Occipital lobe (tissue), 2 donors: ENCODE results near the gene TMEM92. TPM values are rescaled to one million over a fixed set of nuclear protein-coding genes. Genes with fewer than 3 reads are reported as not detected.

Experiments
- DNase-seq: peaks from one replicate; lab custom pipeline; 2025; lab: John Stamatoyannopoulos, UW
- total RNA-seq: library from RNA; depleted of rRNA; stranded (reverse); fragments of >200 nt; gene quantifications from one replicate; pipeline ENCODE4 v1.2.3, GENCODE V29; 2014

The TMEM92 gene
- not detected for total RNA-seq

DNA sequence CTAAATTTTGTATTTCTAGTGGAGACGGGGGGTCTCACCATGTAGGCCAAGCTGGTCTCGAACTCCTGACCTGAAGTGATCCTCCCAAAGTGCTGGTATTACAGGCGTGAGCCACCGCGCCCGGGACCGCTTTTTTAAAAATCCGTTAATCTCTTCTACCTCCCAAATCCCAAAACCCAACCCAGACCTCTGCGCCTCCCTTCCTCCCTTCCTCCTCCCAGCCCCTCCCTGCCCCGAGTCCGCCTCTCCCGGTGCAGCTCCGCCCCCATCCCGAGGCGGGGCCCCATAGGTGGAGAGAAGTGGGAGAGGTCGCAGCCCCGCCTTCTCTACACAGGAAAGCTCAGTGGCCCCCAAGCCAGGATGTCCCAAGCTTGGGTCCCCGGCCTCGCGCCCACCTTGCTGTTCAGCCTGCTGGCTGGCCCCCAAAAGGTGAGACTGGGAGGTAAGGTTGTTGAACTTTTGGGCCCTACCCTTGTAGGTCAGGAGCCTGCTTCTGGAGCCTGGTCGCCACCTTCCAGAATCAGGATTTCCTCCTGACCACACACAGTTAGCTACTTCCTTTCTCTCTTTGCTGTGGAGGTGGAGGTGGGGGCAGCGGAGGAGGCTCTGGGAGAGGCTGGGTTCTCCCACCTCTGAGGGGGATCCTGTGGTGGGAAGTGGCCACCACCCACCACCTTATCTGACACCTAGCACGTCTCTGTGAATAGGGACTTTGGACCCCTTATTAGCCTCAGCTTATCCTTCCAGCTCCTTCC is at the start of gene TMEM92:
TMEM92 (plus strand) TSS at position 325 of the 755 bp plus-strand sequence; CDS start at position 361, 36 bp downstream.
- no peak for DNase-seq

DNA sequence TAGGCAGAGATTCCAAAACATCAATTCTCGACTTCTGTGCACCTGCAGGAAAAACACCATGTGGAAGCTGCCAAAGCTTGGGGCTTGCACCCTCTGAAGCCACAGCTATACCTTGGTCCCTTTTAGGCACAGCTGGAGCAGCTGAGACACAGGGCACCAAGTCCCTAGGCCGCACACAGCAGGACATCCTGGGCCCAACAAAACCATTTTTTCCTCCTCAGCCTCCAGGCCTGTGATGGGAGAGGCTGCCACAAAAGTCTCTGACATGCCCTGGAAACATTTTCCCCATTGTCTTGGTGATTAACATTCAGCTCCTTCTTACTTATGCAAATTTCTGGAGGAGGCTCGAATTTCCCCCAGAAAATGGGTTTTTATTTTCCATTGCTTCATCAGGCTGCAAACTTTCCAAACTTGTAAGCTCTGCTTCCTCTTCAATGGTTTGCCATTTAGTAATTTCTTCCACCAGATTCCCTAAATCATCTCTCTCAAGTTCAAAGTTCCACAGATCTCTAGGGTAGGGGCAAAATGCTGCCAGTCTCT is 48.5 kb upstream of the TMEM92 start:
- no peak for DNase-seq

DNA sequence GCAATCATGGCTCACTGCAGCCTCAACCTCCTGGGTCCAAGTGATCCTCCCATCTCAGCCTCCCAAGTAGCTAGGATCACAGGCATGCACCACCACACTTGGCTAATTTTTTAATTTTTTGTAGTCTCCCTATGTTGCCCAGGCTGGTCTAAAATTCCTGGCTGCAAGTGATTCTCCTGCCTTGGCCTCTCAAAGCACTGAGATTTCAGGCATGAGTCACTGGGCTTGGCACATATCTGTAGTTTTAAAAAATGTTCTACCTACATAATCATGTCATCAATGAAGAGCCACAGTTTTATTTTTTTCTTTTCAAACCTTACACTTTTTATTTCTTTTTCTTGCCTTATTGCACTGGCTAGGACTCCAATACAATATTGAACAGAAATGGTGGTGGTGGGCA is 39.7 kb upstream of the TMEM92 start:
- no peak for DNase-seq

DNA sequence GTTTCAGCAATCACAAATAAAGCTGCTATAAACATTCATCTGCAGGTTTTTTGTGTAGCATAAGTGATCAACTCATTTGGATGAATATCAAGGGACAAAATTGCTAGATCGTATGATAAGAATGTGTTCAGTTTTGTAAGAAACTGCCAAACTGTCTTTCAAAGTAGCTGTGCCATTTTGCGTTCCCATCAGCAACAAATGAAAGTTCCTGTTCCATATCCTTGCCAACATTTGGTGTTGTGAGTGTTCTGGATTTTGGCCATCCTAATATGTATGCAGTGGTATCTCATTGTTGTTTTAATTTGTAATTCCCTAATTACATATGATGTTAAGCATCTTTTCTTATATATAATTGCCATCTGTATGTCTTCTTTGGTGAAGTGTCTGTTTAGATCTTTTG is 36.4 kb upstream of the TMEM92 start:
- DNase-seq = no peak

DNA sequence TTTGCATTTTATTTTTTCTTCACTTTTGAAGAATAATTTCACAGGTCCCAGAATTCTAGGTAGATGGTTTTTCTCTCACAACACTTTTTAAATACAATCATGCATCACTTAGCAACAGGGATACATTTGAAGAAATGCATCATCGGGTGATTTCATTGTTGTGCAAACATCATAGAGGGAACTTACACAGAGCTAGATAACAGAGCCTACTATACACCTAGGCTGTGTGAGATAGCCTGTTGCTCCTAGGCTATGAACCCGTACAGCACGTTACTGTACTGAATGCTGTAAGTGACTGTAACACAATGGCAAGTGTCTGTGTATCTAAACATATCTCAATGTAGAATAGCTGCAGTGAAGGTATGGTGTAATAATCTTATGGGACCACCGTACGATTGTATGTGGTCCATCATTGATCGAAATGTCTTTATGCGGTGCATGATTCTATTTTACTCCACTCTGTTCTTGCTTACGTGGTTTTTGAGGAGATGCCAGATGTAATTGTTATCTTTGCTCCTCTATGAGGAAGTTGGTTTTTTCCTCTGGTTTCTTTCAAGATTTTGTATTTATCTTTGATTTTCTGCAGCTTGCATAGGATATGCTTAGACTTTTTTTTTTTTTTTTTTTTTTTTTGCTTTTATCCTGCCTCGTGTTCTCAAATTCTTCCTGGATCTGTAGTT is 35.5 kb upstream of the TMEM92 start:
- no peak for DNase-seq

DNA sequence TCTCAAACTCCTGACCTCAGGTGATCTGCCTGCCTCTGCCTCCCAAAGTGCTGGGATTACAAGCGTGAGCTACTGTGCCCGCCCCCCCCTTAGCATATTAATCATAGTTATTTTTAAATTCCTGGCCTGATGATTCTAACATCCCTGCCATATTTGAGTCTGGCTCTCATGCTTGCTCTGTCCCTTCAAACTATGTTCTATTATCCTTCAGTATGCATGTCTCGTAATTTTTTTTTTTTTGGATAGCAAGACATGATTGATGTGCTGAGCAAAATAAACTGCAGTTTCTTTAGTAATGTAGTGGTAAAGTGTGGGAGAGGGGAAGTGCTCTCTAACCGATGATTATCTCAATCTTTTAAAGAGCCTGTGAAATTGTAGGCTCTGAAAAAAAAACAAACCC is 34.3 kb upstream of the TMEM92 start:
- DNase-seq = no peak

DNA sequence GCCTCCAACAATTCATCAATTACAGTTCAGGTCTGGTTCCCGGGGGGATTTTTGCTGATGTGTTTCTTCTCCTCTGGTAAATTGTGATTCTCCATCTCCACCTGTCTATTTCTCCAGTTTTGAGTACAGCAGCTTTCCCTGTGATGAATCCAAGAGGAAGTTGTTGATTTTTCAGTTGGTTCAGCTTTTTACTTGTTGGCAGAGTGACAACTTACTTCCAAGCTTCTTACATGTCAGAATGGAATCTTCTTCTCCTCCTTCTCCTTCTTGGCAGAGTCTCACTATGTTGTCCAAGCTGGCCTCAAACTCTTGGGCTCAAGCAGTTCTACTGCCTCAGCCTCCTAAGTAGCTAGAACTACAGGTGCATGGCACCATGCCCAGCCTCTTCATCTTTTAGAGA is 33.4 kb upstream of the TMEM92 start:
- DNase-seq = no peak

DNA sequence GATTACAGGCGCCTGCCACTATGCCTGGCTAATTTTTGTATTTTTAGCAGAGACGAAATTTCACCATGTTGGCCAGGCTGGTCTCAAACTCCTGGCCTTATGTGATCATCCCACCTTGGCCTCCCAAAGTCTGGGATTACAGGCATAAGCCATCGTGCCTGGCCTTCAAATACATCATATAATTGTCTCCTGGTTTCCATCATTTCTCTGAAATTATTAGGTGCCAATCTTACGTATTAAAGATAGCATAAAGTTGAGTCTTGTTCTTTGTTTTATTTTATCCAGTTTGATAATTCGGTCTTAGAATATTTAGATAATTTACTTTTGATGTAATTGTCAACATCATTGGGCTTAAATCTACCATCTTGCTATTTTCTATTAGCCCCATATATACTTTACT is 32.8 kb upstream of the TMEM92 start:
- no peak for DNase-seq

DNA sequence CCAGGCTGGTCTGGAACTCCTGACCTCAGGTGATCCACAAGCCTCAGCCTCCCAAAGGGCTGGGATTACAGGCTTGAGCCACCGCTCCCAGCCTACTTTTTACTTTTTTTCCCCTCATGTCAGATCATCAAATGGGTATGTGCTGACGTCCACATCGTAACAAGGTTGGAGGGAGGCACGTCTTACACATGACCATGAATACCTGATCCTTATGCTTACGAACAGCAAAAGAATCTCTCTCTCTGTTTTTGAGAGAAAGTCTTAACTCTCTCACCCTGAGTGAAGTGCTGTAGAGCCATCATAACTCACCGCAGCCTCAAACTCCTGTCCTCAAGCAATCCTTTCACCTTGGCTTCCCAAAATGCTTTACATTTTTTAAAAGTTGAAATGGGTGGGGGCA is 29.5 kb upstream of the TMEM92 start:
- no peak for DNase-seq

DNA sequence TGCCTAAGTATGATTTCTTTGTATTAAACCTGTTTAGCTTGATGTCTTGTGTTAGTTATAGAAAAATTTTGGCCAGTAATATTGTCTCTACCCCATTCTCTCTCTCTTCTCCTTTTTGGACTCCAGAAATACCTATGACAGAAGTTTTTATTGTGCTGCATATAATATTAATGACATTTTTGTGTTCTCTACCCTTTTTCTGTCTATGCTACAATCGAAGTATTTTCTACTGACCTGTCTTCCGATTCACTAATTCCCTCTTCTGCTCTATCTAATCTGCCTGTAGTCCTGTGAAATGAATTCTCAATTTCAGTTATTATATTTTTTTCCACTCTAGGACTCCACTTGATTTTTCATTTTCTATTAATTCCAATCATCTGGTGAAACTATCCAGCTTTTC is 26.0 kb upstream of the TMEM92 start:
- no peak for DNase-seq

DNA sequence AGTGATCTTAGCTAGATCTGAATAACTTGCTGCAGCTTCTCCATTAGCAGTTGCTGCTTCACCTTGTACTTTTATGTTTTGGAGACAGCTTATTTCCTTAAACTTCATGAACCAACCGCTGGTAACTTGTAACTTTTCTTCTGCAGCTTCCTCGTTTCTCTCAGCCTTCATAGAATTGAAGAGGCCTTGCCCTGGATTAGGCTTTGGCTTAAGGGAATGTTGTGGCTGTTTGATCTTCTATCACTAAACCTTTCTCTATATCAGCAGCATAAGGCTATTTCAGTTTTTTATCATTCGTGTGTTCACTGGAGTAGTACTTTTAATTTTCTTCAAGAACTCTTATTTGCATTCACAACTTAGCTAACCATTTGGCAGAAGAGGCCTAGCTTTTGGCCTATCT is 21.5 kb upstream of the TMEM92 start:
- DNase-seq = no peak

DNA sequence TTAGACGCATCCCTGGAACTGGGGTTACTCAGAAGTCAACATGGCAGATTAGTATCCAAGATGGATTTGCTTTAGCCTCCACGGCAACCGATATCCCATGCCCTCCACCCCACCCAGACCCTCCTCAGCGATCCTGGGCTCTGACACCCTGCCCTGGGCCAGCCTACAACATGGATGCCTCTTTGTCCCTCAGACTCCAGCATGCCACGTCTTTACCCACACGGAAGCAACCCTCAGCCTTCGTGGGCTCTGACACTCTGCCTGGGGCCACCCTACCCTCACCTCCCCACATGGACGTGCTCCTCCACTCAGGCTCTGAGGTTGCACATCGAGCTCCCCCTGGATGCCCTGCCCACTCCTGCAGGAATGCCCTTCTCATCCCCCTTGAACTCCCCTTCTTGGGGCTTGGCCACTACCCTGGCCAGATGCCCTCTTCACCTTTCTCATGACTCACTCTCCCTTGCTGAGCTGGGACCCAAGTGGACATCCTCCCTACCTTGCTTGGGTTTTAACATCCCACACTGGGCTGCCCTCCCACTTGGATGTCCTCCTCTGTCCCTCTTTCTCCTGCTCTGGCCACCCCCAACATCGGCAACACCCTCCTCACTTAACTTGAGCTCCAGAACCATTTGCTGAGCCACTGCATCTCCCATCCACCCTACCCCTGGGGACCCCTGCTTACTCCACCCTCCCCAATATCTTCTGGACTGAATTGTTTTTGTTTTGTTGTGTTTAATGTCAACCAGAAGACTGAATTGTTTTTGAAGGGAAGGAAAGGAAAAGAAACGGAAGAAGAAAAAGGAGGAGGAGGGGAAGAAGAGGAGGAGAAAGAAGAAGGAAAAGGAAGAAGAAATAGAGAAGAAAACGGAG is 18.3 kb upstream of the TMEM92 start:
- DNase-seq = no peak

DNA sequence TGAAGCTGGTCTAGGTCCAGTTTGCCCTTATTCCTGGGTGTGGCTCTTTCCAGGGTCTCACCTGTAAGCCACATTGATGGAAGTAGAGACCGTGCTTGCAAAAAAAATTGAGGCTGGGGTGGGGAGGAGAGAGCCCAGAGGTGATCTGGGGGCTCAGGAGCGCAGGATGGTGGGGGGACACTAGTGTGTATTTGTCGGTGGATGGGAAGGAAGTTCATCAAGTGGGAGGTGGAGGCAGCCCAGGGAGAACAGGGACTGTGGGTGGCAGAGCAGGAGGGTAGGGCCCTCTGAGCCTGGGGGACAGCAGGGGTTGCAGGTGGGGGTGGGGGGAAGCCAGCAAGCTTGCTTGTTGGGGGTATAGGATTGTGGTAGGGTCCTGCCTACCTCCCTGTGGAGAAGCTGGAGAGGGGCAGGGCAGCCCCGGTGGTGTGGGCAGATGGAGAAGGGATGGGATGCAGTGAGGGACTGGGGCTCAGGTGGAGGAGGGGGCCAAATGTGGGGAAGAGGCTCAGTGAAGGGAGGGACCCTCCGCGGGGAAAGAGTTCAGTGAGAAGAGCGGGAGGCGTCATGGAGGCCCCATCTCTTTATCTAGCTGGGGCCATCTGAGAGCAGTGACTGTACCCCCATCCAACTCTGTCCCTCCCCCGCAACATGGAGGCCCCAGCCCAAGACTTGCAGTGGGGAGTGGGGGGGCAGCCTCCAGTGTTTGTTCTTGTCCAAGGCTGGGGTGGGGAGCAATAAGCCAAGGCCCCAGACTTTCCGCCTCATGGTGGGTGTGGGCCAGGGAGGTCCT is 17.2 kb upstream of the TMEM92 start:
- no peak for DNase-seq

DNA sequence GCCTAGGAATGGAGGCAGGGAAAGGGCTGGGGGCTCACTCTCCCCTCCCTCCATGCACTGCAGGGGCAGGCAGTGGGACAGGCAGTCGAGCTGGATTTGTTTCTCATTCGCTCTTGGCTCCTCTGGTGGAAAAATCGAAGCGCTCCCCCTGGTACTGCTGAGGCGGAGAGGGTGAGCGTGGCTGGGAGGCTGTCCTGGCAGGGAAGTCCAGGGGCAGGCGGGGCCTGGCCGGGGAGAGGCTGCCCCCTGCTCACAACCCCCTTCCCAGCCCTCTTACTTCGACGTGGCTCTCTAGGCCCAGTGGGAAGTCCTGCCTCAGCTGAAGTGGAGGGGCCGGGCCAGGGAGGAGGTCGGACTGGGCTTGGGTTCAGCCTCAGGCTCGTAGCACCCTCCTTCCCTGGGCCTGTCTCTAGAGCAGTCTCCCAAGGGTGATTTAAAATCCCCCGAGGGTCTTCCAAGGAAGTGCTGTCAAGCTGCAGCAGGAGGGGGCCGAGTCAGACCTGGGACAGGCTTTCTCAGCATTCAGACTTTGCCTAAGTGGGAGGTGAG is 16.5 kb upstream of the TMEM92 start:
- DNase-seq = no peak

DNA sequence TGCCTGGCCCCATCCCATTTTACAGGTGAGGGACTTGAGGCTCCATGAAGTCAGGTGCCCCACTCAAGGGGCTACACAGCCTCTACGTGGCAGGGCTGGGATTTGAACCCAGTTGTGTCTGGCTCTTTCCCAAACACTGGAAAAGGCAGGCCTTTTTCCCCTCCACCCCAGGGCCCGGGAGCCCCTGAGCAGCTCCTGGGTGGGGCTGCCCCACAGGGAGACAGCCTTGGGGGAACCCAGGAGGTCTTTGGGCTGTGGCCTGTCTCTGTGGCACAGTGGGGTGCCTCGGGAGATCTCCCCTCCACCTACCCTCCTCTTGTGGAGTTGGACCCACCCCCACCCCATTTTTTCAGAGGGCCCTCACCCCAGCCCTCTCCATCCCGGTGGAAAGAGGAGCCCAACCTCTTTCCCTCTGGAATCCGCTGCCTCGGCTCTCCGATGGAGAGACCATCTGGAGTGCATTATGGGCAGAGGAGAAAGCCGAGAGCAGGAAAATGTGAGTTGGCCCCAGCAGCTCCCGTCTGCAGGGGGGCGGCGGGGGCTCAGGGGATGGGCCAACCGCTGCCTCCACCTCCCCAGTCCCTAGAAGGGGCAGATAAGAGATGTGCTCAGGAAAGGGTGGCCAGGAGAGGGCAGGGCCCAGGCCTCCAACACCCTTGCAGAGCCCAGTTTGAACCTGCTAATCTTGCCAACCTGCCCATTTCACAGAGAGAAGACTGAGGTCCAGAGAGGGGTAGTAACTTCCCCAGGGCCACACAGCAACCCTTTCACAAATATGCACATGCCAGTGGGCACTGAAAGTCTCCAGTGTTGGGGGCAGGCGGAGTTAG is 15.4 kb upstream of the TMEM92 start:
- no peak for DNase-seq

DNA sequence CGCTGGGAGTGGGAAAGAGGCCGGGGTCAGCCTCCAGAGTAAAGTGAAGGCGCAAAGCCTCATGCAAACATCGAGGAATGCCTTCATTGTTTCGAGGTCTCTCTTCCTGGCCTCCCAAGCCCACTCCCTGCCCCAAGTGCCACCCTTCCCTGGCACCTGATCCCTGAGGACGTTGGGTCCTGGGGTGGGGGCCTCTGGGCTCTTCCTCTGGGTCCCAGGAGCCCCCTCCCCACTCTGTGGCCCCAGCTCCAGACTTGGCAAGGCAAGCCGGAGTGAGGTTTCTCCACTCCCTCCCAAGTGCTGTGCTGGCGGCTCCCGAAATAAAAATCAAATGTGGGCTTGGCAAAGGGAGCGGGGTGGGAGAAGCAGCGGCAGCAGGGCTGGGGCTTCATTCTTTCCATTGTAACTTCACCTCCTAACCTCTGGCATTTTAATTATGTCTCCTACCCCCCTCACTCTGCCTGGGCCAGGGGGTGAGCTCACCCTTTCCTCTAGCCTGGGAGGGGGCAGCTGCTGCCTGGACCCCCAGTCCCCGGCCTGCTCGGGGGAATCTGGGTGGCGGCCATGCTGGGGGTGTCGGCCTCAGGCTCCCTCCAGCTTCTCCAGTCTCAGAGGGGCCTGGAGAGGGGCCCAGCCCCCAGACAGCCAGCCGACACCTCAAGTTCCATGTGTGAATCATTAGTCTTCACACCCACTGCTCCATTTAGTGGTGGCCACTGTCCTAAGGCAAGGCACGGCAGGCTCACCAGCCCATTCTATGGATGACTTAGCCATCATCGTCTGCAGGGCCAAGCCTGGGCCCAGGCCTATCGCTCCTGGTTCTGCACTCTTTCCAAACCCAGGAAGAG is 14.6 kb upstream of the TMEM92 start:
- no peak for DNase-seq

DNA sequence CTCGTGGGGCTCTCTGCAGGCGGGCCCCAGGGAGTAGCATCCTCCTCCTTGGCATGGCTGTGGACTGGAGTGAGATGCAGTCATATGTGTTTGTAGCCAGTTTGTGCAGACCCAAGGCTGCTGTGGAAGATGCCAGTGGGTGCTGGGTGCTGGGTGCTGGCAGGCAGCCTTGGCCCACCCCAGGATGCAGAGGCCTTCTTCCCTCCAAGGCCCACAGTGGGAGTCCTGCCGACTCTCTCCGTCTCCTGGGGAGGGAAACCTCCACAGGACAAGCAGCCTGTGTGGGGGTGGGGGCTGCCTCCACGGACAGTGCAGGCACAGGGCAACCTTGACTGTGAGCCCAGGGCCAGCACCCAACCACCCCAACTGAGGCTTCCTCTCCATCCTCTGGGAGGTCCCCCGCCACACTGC is 13.8 kb upstream of the TMEM92 start:
- no peak for DNase-seq

DNA sequence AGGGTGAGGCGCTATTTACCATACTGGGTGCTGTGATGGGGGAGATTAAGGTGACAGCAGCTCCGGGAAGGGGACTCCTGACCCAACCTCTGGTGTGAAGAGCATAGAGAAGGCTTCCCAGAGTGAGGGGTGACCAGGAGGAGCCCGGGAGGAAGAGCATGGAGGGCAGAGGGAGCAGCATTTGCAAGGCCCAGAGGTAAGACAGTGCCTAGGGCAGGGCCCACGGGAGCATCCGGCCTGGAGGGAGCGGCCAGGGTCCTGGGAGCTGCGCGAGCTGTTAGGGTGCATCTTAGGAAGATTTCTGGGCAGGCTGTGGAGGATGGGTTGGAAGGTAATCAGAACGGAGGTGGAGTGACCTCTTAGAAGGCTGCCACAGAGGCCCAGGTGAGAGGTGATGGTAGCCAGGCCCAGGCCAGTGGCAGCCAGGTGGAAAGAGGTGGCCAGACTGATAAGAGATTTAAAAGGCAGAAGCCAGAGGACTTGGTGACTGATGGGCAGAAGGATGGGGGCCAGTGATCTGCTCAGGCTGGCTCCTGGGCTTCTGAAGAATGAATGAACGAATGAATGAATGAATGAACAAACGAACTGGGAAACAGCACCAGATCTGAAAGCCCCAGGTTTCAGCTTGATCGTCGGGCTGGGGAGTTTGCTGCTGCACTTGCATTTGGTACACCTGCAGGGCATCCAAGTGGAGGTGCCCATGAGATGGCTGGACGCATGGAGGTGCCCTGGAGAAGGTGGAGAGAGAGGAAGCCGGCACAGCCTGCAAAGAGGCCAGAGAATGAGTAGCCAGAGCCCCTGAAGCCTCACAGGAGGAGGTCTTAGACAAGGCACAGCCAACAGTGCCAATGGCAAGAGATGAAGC is 13.0 kb upstream of the TMEM92 start:
- DNase-seq = no peak
